ENCODE measurements around the gene NSUN6.

Gene NSUN6

DNA sequence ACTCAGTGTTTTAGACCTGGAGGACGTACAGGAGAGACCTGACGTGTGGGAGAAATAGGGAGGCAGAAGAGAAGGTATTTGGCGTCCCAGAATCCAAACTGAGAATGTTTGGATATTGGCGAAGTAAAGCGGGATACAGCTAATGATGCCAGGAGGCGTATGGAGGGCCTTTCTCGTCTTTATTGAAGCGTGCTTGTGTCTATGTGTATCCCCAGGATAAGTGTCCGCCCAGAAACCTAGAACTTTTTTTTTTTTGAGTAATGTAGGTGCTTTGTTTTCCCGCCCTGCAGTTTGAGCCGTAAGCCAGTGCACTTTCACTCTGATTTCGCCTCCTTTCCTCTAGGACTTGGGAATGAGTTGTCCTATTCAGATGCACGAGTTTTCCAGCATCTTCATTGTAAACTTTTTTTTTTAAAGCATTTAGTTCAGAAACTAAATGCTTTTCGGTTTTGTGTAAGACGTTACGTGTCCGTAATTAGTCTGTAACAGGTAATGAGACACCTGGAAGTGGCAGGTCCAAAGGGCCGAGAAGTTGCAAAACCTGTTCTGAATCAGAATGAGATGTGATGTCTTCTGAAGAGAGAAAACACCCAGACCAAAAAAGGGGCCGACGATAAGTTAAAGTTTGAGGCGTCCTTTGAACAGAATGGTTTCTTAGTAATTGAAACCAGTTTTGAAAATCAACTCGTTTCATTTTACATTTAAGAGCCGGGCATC lies 8.6 kb upstream of the NSUN6 start:
- no peak for DNase-seq (ENCODE audit: low spot score)
- H3K4me3 ChIP-seq, result peak overlapping the region; percentile 87
- peak overlapping the region; percentile 97 for H3K27ac ChIP-seq
- TF ChIP-seq, protein P1, sequence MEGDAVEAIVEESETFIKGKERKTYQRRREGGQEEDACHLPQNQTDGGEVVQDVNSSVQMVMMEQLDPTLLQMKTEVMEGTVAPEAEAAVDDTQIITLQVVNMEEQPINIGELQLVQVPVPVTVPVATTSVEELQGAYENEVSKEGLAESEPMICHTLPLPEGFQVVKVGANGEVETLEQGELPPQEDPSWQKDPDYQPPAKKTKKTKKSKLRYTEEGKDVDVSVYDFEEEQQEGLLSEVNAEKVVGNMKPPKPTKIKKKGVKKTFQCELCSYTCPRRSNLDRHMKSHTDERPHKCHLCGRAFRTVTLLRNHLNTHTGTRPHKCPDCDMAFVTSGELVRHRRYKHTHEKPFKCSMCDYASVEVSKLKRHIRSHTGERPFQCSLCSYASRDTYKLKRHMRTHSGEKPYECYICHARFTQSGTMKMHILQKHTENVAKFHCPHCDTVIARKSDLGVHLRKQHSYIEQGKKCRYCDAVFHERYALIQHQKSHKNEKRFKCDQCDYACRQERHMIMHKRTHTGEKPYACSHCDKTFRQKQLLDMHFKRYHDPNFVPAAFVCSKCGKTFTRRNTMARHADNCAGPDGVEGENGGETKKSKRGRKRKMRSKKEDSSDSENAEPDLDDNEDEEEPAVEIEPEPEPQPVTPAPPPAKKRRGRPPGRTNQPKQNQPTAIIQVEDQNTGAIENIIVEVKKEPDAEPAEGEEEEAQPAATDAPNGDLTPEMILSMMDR (IDR thresholded peaks at IDR 0.05), result no peak

DNA sequence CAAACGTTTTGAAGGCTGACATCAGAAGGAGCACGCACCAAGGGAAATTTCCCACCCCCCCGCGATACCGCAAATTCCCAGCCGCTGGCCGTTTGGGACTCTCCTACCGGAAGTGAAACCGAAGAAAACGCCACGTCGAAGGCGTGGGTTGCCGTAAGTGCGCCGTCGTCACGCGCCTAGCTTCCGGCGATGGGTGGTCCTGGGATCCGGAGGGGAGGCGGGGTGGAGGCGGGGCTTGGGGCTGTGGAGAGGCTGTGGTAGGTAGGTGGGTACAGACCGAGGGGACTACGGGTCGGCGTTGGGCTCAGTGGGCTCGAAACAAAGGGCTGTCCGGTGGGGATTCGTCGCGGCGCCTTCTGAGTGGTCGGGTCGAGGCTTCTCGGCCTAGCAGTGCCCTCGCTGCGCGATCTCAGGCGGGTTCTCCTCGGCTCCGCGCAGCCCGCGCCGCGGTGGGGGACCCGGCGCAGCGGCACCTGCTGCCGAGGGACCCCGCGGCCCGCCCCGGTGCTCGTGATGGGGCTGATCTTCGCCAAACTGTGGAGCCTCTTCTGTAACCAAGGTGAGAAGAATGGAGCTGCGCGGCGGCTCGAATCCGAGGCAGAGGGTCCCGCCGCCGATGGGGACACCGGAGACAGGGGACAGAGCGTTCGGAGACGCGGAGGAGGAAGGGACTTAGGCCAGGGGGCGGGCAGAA lies 7.9 kb upstream of the NSUN6 start, which contains the start of gene ARL5B:
TSS of gene ARL5B (plus strand) at position 307 of the 694 bp plus-strand sequence. CDS start at position 514, 207 bp downstream.
- DNase-seq (ENCODE audit: low spot score), result peak; percentile 99
- peak within 1 kb of the TSS; percentile 97 for H3K27ac ChIP-seq
- TF ChIP-seq, protein P1 (IDR thresholded peaks at IDR 0.05), result no peak
- peak within 1 kb of the TSS; percentile 87 for H3K4me3 ChIP-seq

DNA sequence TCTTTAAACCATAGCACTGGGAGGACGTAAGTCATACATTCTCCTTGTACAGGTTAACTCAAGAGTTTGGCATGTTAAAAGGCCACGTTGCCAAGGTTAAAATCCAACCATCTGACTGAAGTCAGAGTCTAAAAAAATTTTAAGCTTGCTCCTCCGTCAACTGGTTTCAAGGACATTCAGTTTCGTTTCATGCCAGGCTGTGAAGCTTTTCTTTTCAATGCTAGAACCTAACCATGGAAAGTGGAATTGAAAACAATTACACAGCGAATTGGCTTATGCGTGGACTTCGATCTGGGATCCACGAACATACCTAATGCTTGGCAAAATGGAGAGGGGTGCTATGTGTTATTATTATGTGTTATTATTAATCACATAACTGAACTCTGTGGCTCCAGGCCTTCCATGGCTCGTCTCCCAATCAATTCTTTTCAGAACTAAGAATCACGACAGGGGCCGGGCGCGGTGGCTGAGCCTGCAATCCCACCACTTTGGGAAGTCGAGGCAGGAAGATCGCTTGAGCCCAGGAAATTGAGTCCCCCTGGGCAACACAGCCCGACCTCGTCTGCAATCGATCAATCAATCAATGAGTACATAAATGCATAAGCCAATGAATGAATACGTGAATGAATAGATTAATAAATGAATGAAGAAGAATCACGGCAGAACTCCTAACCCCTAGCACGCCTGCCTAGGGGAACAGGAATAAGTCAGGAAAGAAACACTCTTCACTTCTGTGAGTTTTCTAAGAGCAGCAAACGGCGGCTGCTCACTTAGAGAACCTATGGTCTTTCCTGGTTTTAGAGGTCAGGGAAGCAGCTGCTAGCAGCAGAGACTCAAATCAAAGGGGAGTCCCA lies 7.1 kb upstream of the NSUN6 start:
- H3K27ac ChIP-seq, result peak overlapping the region; percentile 97
- TF ChIP-seq, protein P1 (IDR thresholded peaks at IDR 0.05), result no peak
- DNase-seq (ENCODE audit: low spot score), result no peak
- peak overlapping the region; percentile 87 for H3K4me3 ChIP-seq

DNA sequence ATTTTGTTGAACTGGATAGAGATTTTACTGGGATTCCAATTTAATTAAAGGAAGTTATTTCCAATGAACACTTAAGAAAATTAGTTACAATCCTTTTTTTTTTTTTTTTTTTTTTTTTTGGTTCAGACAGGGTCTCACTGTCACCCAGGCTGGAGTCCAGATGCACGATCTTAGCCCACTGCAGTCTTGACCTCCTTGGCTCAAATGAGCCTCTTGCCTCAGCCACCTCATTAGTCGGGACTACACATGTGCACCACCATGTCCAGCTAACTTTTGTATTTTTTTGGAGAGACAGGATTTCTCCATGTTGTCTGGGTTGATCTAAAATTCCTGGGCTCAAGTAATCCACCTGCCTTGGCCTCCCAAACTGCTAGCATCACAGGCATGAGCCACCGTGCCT lies 5.3 kb upstream of the NSUN6 start:
- TF ChIP-seq, protein P1 (IDR thresholded peaks at IDR 0.05), result no peak
- DNase-seq (ENCODE audit: low spot score), result no peak
- Histone ChIP-seq H3K27ac (no peak overlapping the region), H3K4me3 (no peak overlapping the region)

DNA sequence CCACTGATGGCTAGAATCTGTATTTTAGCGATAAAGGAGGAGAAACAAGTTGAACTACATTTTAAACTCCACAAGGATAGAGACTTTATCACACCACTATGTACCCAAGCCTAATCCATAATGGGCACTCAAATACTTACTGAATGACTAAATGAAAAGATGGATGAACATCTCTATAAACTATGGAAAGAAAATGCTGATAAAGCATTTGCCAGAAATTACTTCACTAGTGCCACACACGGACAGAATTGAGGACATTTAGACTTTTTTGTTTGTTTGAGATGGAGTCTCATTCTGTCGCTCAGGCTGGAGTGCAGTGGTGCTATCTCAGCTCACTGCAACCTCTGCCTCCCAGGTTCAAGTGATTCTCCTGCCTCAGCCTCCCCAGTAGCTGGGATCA lies 1.7 kb upstream of the NSUN6 start:
- TF ChIP-seq, protein P1 (IDR thresholded peaks at IDR 0.05), result no peak
- DNase-seq (ENCODE audit: low spot score), result no peak
- H3K4me3 ChIP-seq, result no peak overlapping the region
- no peak overlapping the region for H3K27ac ChIP-seq

DNA sequence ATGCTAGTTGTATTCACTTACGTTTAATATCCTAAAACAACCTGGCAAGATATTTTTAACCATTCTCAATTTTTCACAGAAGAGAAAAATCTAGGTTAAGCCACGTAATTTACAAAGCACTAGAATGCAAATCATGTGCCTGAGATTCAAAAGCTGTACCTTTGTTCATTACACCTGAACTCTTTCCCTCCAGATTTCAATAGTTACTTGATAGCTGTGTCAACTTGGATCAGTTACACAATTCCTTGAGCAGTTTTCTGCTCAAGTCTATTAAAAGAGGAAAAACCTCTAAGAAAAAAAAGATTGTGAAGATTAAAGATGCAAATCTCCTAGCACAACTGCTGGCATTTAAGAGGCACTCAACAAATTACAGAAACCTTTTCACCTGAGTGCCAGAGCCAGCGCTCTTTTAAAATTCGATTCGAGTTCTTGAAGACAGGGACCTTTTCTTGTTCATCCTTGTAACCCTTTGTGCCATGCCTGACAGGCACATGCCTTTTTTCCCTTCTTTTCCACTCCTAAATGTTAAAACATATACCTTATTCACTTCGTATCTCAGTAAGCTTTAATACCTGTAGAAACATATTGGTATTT lies 886 bp downstream of the NSUN6 start:
- TF ChIP-seq, protein P1 (IDR thresholded peaks at IDR 0.05), result no peak
- Histone ChIP-seq H3K27ac (no peak overlapping the region), H3K4me3 (peak overlapping the region; percentile 86)
- no peak for DNase-seq (ENCODE audit: low spot score)

Measured in coronary artery (tissue), 2 donors.